Kidney capillary endothelial cell (primary cell): Measurements from ENCODE around the gene PTPRN2.
"Not testable (repeated sequence)": the region's sequence is repeated elsewhere in the genome, so short reads cannot be mapped to it uniquely, and the experiment has no call there.

Experiments used
- DNase-seq: peaks from one replicate; pipeline ENCODE4 v3.0.0-alpha.2; 2018; ENCODE audit warnings: low spot score

PTPRN2 gene

GRCh38 chr7:157789942-157790341 lies 797.7 kb downstream of the PTPRN2 start:
- DNase-seq: no peak

GRCh38 chr7:157789094-157789493 lies 798.5 kb downstream of the PTPRN2 start:
- no peak for DNase-seq

- no peak for DNase-seq
Measured at GRCh38 chr7:157788573-157788972, 799.0 kb downstream of the PTPRN2 start.

DNA sequence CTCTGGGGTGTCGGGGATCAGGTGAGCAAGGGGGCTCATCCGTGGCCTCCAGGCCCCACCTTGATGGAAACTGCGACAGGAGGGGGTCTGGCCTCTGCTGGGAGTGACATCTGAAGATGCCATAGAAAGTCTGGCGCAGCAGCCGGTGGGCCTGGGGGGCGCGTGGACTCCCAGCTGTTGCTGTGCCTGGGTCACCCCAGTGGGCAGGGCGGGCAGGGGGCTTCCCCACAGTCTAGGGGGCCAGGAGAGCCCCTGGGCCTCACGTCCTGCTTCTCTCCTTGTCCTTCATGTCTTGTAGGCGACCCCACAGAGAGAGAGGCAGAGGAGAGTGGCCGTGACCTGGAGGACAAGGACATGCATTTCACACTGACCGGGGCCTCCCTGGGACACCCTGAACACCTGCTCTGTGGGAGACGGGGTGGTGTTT lies 800.3 kb downstream of the PTPRN2 start:
- no peak for DNase-seq

- no peak for DNase-seq
Measured at GRCh38 chr7:157786375-157787274, 801.0 kb downstream of the PTPRN2 start.

DNA sequence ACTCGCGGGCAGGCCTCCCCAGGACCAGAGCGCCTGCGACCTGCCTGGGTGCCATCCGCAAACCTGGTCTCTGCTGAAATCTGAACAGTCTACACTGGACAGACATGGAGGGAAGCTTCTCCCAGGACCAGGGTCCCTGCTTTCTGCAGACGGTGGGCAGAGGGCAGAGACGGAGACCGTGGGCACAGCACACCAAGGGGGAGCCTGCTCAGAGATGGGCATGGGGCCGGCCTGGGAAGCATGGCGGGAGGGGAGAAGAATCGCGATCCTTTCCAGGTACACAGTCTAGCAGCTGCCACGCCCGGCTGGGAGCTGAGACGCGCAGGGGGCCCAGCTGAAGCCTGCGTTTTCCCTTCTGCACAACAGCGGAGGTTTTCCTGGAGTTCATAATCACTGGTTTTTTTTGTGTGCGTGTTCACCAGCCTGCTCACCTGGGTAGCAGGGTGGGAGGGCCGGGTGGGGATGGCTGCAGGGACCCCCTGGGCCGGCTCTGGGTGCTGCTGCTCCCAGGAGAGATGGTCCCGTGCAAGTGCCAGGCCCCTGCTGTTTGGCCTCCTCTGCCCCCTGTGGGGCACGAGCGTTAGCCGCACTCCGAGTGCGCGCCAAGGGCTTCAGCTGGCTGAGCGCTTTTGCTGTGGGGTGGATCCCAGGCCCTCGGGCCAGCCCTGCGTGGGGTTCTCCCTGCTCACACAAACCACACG lies 802.0 kb downstream of the PTPRN2 start:
- DNase-seq: no peak

- no peak for DNase-seq
Measured at GRCh38 chr7:157784979-157785441, 802.6 kb downstream of the PTPRN2 start.

GRCh38 chr7:157784041-157784835 lies 803.4 kb downstream of the PTPRN2 start:
- no peak for DNase-seq

- DNase-seq: no peak
Measured at GRCh38 chr7:157782041-157782440, 805.6 kb downstream of the PTPRN2 start.

DNA sequence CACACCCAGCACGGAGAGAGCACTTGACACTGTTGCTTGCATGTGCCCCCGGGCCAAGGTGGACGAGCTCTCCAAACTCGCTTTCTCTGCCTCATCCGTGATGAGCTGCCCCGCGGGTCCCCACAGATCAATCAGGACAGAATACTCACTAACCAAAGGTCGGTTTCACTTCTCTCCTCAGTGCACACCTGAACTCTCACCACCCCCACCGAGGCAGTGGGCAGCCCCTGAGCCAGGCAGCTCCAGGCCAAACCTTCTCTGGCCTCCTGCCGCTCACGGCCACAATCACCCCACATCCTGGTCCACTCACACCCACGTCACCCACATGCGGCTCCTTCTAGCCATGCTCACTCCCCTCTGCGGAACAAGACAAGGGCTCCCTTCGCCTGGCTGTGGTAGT lies 806.9 kb downstream of the PTPRN2 start:
- DNase-seq: no peak

GRCh38 chr7:157780312-157780711 lies 807.3 kb downstream of the PTPRN2 start:
- DNase-seq: no peak

- no peak for DNase-seq
Measured at GRCh38 chr7:157779206-157779605, 808.4 kb downstream of the PTPRN2 start.

GRCh38 chr7:157777194-157777762 lies 810.3 kb downstream of the PTPRN2 start:
- not testable (repeated sequence) for DNase-seq

GRCh38 chr7:157775560-157776332 lies 811.9 kb downstream of the PTPRN2 start:
- no peak for DNase-seq

GRCh38 chr7:157775021-157775559 lies 812.5 kb downstream of the PTPRN2 start:
- DNase-seq: no peak

GRCh38 chr7:157774495-157774894 lies 813.1 kb downstream of the PTPRN2 start:
- no peak for DNase-seq

GRCh38 chr7:157773361-157773760 lies 814.3 kb downstream of the PTPRN2 start:
- DNase-seq: no peak

DNA sequence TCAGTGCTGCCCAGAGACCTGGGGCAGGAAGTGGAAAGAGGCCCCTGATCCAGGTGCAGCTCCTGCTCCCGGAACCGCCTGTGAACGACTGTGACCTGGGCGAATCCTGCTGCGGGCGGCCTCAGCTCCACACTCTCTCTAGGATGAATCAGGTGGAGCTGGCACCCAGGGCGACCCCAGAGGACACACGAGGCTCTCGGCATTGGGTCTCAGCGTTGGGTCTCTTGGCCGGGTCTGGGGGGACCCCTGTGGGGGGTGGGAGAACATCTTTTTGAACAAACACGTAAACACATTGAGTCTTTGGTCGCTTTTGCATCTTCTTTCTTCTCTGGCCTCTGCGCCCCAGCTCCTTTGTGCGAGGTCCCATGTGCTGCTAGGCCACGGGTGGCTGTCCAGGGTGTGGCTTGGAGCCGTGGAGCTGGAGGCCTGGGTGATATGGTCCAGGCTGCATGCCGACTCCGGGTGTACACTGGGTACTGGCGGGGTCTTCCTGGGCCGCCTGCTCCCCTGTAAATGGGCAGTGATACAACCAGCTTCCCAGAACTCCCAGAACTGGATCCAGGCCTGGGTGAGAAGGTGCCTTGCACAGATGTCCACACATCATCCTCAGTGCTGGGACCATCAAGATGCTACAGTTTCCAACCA lies 815.0 kb downstream of the PTPRN2 start:
- DNase-seq: no peak

DNA sequence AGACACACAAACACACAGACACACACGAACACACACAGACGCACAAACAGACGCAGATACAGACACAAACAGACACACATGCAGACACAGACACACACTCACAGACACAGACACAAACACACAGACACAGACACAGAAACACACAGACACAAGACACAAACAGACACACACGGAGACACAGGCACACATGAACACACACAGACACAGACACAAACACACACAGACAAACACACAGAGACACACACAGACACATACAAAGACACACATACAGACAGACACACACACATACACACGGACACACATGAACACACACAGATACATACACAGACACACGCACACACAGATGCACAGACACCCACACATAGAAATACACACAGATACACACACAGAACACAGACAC lies 815.9 kb downstream of the PTPRN2 start:
- DNase-seq: no peak

GRCh38 chr7:157770716-157771320 lies 816.8 kb downstream of the PTPRN2 start:
- DNase-seq: no peak
